GM18507 (cell line): ENCODE data around the gene TPO.

Experiments used
- DNase-seq: peaks from one replicate; pipeline ENCODE4 v3.0.0; 2011; ENCODE audit warnings: low read depth; ENCODE audit not compliant: insufficient read length; ENCODE audit errors: extremely low spot score
- FAIRE-seq: peaks from 2 replicates; lab custom pipeline; 2011; peaks lifted over from hg19 to GRCh38; lab: Jason Lieb, UNC

TPO gene

GRCh38 chr2:1543776-1544477 is 130.7 kb downstream of the TPO start:
- FAIRE-seq (no peak), DNase-seq (no peak)

- DNase-seq: no peak
Measured at GRCh38 chr2:1544478-1545069, 131.3 kb downstream of the TPO start.

GRCh38 chr2:1546023-1546591 is 132.8 kb downstream of the TPO start:
- DNase-seq: no peak
- FAIRE-seq: no peak

More at GRCh38 chr2:1544478-1545069, 131.3 kb downstream of the TPO start:
- FAIRE-seq: no peak

GRCh38 chr2:1546901-1547300 is 133.6 kb downstream of the TPO start:
- no peak for DNase-seq
- no peak for FAIRE-seq

GRCh38 chr2:1548910-1549673 is 135.8 kb downstream of the TPO start:
- no peak for DNase-seq
- FAIRE-seq: no peak

- FAIRE-seq (no peak), DNase-seq (no peak)
Measured at GRCh38 chr2:1550076-1550475, 136.8 kb downstream of the TPO start.

GRCh38 chr2:1550658-1551316 is 137.5 kb downstream of the TPO start:
- FAIRE-seq (peak; percentile 68), DNase-seq (peak; percentile 60)

GRCh38 chr2:1551905-1552304 is 138.6 kb downstream of the TPO start:
- DNase-seq: no peak
- FAIRE-seq: no peak

- no peak for FAIRE-seq
- no peak for DNase-seq
Measured at GRCh38 chr2:1552611-1553010, 139.3 kb downstream of the TPO start.

- DNase-seq: no peak
Measured at GRCh38 chr2:1553671-1554295, 140.5 kb downstream of the TPO start.

GRCh38 chr2:1556286-1556685 is 143.0 kb downstream of the TPO start:
- DNase-seq (no peak), FAIRE-seq (no peak)

More at GRCh38 chr2:1553671-1554295, 140.5 kb downstream of the TPO start:
- FAIRE-seq: no peak

- no peak for FAIRE-seq
- no peak for DNase-seq
Measured at GRCh38 chr2:1556776-1557466, 143.7 kb downstream of the TPO start.

- DNase-seq (no peak), FAIRE-seq (no peak)
Measured at GRCh38 chr2:1557467-1557820, 144.2 kb downstream of the TPO start.

GRCh38 chr2:1559589-1560175 is 146.4 kb downstream of the TPO start:
- DNase-seq (no peak), FAIRE-seq (no peak)

- FAIRE-seq: no peak
- no peak for DNase-seq
Measured at GRCh38 chr2:1561259-1561658, 148.0 kb downstream of the TPO start.

GRCh38 chr2:1561811-1562421 is 148.7 kb downstream of the TPO start:
- FAIRE-seq: no peak
- DNase-seq: no peak

GRCh38 chr2:1563084-1563857 is 150.0 kb downstream of the TPO start:
- DNase-seq: no peak

More at GRCh38 chr2:1563084-1563857, 150.0 kb downstream of the TPO start:
- no peak for FAIRE-seq
